Measurements from ENCODE around the gene NHEJ1. TPM values are rescaled to one million over a fixed set of nuclear protein-coding genes. Genes with fewer than 3 reads are reported as not detected.

NHEJ1 gene
- total and polyA plus RNA-seq, 2 experiments from 2014 or later = 8.4 to 9.4 TPM

DNA sequence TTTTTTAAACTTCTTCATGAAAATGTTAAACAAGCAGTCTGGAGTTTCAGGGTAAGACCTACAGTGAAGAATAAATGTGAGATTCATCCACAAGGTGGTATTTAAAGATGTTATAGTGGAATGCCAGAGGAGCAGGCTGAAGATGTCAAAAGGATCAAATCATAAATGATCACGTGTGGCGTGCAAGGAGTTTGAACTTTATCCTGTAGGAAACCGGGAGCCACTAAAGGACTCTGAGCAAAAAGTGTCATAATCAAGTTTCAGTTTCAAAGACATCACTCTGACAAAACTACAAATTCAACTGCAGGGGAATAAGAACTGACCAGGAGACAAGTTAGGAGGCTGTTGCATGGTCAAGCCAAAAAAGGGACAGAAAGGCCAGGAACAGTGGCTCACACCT, 19.9 kb downstream of the NHEJ1 start:
- H3K9me3 ChIP-seq (ENCODE audit: low read depth) = no peaks in the 10 kb centered on the region
- no peak overlapping the region for H3K27ac ChIP-seq
- TF ChIP-seq, protein P1, sequence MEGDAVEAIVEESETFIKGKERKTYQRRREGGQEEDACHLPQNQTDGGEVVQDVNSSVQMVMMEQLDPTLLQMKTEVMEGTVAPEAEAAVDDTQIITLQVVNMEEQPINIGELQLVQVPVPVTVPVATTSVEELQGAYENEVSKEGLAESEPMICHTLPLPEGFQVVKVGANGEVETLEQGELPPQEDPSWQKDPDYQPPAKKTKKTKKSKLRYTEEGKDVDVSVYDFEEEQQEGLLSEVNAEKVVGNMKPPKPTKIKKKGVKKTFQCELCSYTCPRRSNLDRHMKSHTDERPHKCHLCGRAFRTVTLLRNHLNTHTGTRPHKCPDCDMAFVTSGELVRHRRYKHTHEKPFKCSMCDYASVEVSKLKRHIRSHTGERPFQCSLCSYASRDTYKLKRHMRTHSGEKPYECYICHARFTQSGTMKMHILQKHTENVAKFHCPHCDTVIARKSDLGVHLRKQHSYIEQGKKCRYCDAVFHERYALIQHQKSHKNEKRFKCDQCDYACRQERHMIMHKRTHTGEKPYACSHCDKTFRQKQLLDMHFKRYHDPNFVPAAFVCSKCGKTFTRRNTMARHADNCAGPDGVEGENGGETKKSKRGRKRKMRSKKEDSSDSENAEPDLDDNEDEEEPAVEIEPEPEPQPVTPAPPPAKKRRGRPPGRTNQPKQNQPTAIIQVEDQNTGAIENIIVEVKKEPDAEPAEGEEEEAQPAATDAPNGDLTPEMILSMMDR (IDR thresholded peaks at IDR 0.05; ENCODE audit: low read depth, low read length) = no peak
- H3K27me3 ChIP-seq = no peaks in the 10 kb centered on the region
- H3K36me3 ChIP-seq = peaks cover 6% of the 10 kb centered on the region
- H3K4me3 ChIP-seq = no peak overlapping the region
- DNase-seq (ENCODE audit: low read depth in 1 of 2, low spot score in 1 of 2) = no peak
- no peaks in the 10 kb centered on the region for H3K4me1 ChIP-seq (ENCODE audit: low read depth)

DNA sequence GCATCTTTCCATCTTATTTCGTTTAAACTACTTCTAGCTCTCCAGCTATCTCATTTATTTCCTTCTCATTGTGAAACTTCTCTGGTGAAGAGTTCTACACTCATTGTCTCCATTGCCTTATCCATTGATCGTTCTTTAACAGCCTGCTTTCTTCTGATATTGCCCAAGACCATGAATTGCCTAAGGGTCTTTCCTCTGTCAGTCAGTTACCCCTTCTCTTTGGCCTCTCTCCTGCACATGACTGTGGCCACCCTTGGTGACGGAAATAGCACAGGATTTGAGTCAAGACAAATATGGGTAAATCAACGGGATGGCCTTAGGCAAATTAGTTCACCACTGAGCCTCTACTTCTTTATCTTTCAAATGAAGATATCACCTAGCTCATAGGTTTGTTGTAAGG, 26.6 kb downstream of the NHEJ1 start:
- Histone ChIP-seq H3K9me3 (ENCODE audit: low read depth) (no peaks in the 10 kb centered on the region), H3K27ac (no peak overlapping the region), H3K27me3 (no peaks in the 10 kb centered on the region), H3K4me1 (ENCODE audit: low read depth) (no peaks in the 10 kb centered on the region), H3K4me3 (no peak overlapping the region), H3K36me3 (no peaks in the 10 kb centered on the region)
- TF ChIP-seq, protein P1 (IDR thresholded peaks at IDR 0.05; ENCODE audit: low read depth, low read length) = no peak
- DNase-seq (ENCODE audit: low read depth in 1 of 2, low spot score in 1 of 2) = no peak

DNA sequence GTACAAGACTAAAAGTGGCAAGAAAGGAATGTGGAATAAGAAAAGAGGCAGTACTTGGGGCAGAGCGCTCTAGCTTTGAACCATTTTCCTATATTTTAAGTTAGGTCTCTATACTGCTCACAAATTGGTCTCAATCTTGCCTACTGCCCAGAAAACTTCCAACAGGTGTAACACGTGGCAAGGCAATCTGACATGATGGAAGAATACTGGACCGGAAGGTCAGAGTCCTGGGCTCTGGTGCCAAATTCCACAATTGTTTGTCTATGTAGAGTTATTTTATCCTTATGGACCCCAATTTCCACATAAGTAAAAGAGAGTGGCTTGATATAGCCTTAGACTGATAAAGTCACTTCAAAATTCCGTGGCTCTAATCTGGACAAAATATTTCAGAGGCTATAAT, 28.9 kb downstream of the NHEJ1 start:
- DNase-seq (ENCODE audit: low read depth in 1 of 2, low spot score in 1 of 2) = no peak
- no peaks in the 10 kb centered on the region for H3K36me3 ChIP-seq
- H3K27ac ChIP-seq = no peak overlapping the region
- TF ChIP-seq, protein P1 (IDR thresholded peaks at IDR 0.05; ENCODE audit: low read depth, low read length) = no peak
- no peaks in the 10 kb centered on the region for H3K9me3 ChIP-seq (ENCODE audit: low read depth)
- H3K4me3 ChIP-seq = no peak overlapping the region
- no peaks in the 10 kb centered on the region for H3K4me1 ChIP-seq (ENCODE audit: low read depth)
- no peaks in the 10 kb centered on the region for H3K27me3 ChIP-seq

DNA sequence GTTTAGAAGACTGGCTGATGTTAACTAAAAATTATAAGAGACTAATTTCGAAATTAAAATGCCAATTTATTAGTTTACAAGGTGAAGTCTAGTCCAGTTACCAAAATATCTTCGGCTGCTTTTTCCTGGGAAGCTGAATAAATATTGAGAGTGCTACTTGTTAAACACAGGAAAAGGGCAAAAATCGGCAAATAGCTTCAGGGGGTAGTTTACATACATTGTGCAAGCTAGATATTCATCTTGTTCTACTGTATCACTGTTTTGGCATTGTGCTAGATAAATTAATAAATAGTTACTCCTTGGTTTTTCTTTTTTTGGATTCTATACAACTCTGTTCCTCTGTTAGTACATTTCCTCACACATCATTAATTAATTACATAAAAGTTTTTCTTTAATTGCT, 29.3 kb downstream of the NHEJ1 start:
- DNase-seq (ENCODE audit: low read depth in 1 of 2, low spot score in 1 of 2) = no peak
- H3K4me1 ChIP-seq (ENCODE audit: low read depth) = no peaks in the 10 kb centered on the region
- H3K27me3 ChIP-seq = no peaks in the 10 kb centered on the region
- H3K27ac ChIP-seq = no peak overlapping the region
- H3K36me3 ChIP-seq = no peaks in the 10 kb centered on the region
- no peak overlapping the region for H3K4me3 ChIP-seq
- H3K9me3 ChIP-seq (ENCODE audit: low read depth) = no peaks in the 10 kb centered on the region
- TF ChIP-seq, protein P1 (IDR thresholded peaks at IDR 0.05; ENCODE audit: low read depth, low read length) = no peak

GRCh38 chr2:219129589-219129988, 31.0 kb downstream of the NHEJ1 start:
- H3K4me3 ChIP-seq = no peak overlapping the region
- no peaks in the 10 kb centered on the region for H3K36me3 ChIP-seq
- no peak overlapping the region for H3K27ac ChIP-seq
- TF ChIP-seq, protein P1 (IDR thresholded peaks at IDR 0.05; ENCODE audit: low read depth, low read length) = no peak
- DNase-seq (ENCODE audit: low read depth in 1 of 2, low spot score in 1 of 2) = no peak
- no peaks in the 10 kb centered on the region for H3K9me3 ChIP-seq (ENCODE audit: low read depth)
- peaks cover 7% of the 10 kb centered on the region for H3K4me1 ChIP-seq (ENCODE audit: low read depth)
- H3K27me3 ChIP-seq = no peaks in the 10 kb centered on the region

- Histone ChIP-seq H3K4me3 (no peak overlapping the region), H3K4me1 (ENCODE audit: low read depth) (peaks cover 19% of the 10 kb centered on the region), H3K27ac (no peak overlapping the region), H3K36me3 (no peaks in the 10 kb centered on the region), H3K27me3 (no peaks in the 10 kb centered on the region), H3K9me3 (ENCODE audit: low read depth) (no peaks in the 10 kb centered on the region)
- TF ChIP-seq, protein P1 (IDR thresholded peaks at IDR 0.05; ENCODE audit: low read depth, low read length) = no peak
- DNase-seq (ENCODE audit: low read depth in 1 of 2, low spot score in 1 of 2) = peak in 1 of 2 donors; percentile 31
Observed at GRCh38 chr2:219128396-219128795, 32.2 kb downstream of the NHEJ1 start.
